ENCODE results near the gene KAT6B. TPM values are rescaled to one million over a fixed set of nuclear protein-coding genes. Genes with fewer than 3 reads are reported as not detected.

KAT6B gene
- total and polyA plus RNA-seq, 11 donors, result 10.4 to 61.3 (median 42.9) TPM

DNA sequence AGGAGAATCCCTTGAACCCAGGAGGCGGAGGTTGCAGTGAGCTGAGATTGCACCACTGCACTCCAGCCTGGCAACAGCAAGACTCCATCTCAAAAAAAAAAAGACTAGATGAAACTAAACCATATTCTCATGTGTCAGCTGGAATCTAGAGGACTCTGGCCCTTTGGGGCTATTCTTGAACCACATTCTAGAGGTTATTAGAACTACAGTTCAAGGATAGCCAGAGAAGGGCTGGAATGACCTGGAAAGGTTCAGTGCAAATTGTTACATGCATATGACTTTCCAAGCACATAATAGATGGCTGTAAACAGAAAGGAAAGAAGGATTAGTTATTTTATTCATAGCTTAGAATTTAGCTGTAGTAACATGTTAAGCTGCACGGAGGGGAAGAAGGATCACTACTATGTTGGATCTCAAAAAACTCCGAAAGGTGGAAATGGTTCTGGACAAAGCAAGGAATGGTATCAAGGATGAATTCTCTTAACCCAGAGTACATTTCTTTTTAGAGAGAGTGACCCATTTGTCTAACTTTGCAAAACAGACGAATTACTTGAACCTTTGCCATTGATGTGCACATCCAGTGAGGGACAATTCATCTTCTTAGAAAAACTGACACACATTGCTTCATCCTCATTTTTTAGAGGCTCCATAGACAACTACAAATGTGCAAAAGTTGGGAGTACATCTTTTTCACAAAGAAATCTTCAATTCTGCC lies 161.1 kb downstream of the KAT6B start:
- WGBS, 4 donors, result 75 to 82% (median 80%) methylated on average over 4 of the region's 4 CpGs
- DNase-seq (no peak), ATAC-seq (peak in 1 of 4 donors; percentile 24)
- Histone ChIP-seq H3K9me3 (no peaks in the 10 kb centered on the region), H3K4me3 (no peak overlapping the region), H3K27me3 (no peaks in the 10 kb centered on the region), H3K27ac (peak overlapping the region in 1 of 12 donors; percentile 12), H3K4me1 (peaks cover 0 to 34% (median 16%) of the 10 kb centered on the region in 12 donors), H3K36me3 (peaks cover 0 to 57% (median 39%) of the 10 kb centered on the region in 9 donors)
- intact Hi-C loops (cut with DNase I), result loop anchor here in 1 of 10 donors (10.0 kb wide), 1 partner anchor 163 kb away; the partner anchor contains the start of gene KAT6B
- TF ChIP-seq POLR2A (IDR thresholded peaks at IDR 0.05), result no peak
- TF ChIP-seq, protein P1, sequence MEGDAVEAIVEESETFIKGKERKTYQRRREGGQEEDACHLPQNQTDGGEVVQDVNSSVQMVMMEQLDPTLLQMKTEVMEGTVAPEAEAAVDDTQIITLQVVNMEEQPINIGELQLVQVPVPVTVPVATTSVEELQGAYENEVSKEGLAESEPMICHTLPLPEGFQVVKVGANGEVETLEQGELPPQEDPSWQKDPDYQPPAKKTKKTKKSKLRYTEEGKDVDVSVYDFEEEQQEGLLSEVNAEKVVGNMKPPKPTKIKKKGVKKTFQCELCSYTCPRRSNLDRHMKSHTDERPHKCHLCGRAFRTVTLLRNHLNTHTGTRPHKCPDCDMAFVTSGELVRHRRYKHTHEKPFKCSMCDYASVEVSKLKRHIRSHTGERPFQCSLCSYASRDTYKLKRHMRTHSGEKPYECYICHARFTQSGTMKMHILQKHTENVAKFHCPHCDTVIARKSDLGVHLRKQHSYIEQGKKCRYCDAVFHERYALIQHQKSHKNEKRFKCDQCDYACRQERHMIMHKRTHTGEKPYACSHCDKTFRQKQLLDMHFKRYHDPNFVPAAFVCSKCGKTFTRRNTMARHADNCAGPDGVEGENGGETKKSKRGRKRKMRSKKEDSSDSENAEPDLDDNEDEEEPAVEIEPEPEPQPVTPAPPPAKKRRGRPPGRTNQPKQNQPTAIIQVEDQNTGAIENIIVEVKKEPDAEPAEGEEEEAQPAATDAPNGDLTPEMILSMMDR (IDR thresholded peaks at IDR 0.05), result no peak

DNA sequence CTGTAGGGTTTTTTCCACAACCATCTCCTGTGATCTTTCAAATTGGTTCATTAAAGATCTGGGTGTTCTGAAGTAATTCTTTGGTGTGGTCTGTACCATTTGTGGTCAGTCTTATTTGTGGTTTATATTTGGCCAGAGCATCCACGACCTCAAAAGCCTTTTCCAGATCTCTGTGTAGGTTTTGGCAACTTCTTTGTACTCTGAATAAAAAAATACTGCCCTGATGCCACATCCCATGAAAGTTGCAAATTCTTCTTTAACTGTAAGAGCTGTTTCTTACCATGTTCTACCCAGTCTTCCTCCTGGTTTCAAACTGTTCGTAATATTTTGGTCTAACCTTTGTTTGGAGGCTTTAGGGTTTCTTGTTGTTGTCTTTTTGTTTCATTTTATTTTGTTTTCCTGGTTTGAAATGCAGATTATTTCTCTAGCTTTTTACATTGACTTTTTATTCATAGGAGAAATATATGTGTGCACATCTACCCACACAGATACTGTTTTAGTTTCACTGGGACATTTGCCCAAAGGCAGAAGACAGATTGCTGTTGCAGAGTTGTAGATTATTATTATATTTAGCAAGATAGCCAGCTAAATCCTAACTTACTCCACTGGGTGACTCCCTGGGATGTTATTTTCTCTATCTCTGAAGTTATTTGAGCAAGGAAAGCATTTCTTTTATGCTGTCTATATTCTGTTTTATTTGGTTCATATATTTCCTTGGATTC lies 161.8 kb downstream of the KAT6B start:
- peak overlapping the region in 1 of 12 donors; percentile 22 for H3K27ac ChIP-seq
- no peak for DNase-seq
- intact Hi-C loops (cut with DNase I), result loop anchor here in 1 of 10 donors (10.0 kb wide), 1 partner anchor 163 kb away; the partner anchor contains the start of gene KAT6B
- no peak for TF ChIP-seq POLR2A (IDR thresholded peaks at IDR 0.05)
- TF ChIP-seq, protein P1 (IDR thresholded peaks at IDR 0.05), result no peak
- H3K4me1 ChIP-seq, result peaks cover 0 to 34% (median 16%) of the 10 kb centered on the region in 12 donors
- 43 to 59% (median 45%) methylated on average over 2 of the region's 2 CpGs for WGBS, 4 donors
- no peaks in the 10 kb centered on the region for H3K27me3 ChIP-seq
- H3K36me3 ChIP-seq, result peaks cover 0 to 57% (median 40%) of the 10 kb centered on the region in 9 donors
- no peak overlapping the region for H3K4me3 ChIP-seq
- peak in 2 of 4 donors; percentile 13 to 34 for ATAC-seq
- no peaks in the 10 kb centered on the region for H3K9me3 ChIP-seq

DNA sequence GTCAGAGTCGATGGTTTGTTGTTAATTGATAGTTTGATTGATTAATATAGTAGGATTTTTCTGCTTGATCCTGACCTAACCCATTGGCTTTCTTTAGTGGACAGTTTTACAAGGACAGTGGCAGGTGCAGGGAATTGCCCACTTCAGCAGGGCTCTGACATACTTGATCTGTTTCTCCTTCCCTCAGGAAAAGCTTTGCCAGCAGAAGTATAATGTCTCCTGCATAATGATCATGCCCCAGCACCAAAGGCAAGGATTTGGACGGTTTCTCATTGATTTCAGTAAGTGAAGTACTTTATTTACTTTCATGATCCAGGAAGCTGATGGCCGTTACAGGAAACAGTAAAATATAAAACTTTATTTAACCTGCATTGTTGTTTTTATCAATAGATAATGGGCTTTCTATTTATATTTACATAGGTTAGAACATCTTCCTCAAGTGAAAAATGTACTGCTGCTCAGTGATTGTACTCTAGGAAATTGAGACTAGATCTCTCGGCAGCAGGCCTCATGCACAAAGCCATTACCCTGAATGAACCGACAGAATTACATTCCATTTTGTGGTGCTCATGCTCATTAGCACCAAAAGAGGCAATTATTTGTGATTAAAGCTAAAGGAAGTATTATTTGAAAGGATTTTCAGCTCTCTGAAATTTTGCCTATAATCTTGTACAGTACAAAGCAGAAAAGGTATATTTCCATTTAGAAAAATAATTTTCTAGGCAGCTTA lies 162.6 kb downstream of the KAT6B start:
- Histone ChIP-seq H3K4me1 (peaks cover 0 to 34% (median 16%) of the 10 kb centered on the region in 12 donors), H3K36me3 (peaks cover 0 to 55% (median 33%) of the 10 kb centered on the region in 9 donors), H3K4me3 (no peak overlapping the region), H3K27me3 (no peaks in the 10 kb centered on the region), H3K9me3 (no peaks in the 10 kb centered on the region), H3K27ac (peak overlapping the region in 2 of 12 donors; percentile 22 to 27)
- ATAC-seq (no peak), DNase-seq (no peak)
- intact Hi-C loops (cut with DNase I), result loop anchor here in 1 of 10 donors (10.0 kb wide), 1 partner anchor 164 kb away; the partner anchor contains the start of gene KAT6B
- TF ChIP-seq, protein P1 (IDR thresholded peaks at IDR 0.05), result no peak
- TF ChIP-seq POLR2A (IDR thresholded peaks at IDR 0.05), result no peak
- WGBS, 4 donors, result 46 to 62% (median 55%) methylated on average over 5 of the region's 5 CpGs
